ENCODE data around the gene PGBD1.

PGBD1 gene

GRCh38 chr6:28266962-28267694 lies 14.2 kb upstream of the PGBD1 start, which contains the start of gene ZSCAN26:
TSS of gene ZSCAN26 (plus strand) at chr6:28267143. CDS start at chr6:28271920, 4,777 bp downstream.
- TF ChIP-seq POLR2AphosphoS5 (IDR thresholded peaks at IDR 0.05; ENCODE audit: low read depth, low read length) (peak; percentile 83), PAX5 (IDR thresholded peaks at IDR 0.05; ENCODE audit: insufficient read depth, low read length, severe bottlenecking) (no peak), TAF1 (IDR thresholded peaks at IDR 0.05; ENCODE audit: low read depth, low read length) (peak; percentile 88), SPI1 (IDR thresholded peaks at IDR 0.05; ENCODE audit: low read depth, low read length) (no peak), POU2F2 (IDR thresholded peaks at IDR 0.05; ENCODE audit: low read depth, low read length) (no peak), POLR2A (IDR thresholded peaks at IDR 0.05; ENCODE audit: low read depth, low read length) (peak; percentile 78)
- FAIRE-seq (peak; percentile 47), DNase-seq (ENCODE audit: insufficient read length, low spot score) (peak; percentile 59)

GRCh38 chr6:28267695-28268059 lies 13.7 kb upstream of the PGBD1 start:
- TF ChIP-seq PAX5 (IDR thresholded peaks at IDR 0.05; ENCODE audit: insufficient read depth, low read length, severe bottlenecking) (no peak), SPI1 (IDR thresholded peaks at IDR 0.05; ENCODE audit: low read depth, low read length) (no peak), POU2F2 (IDR thresholded peaks at IDR 0.05; ENCODE audit: low read depth, low read length) (no peak), POLR2A (IDR thresholded peaks at IDR 0.05; ENCODE audit: low read depth, low read length) (no peak)

GRCh38 chr6:28269492-28269891 lies 11.9 kb upstream of the PGBD1 start:
- TF ChIP-seq TAF1 (IDR thresholded peaks at IDR 0.05; ENCODE audit: low read depth, low read length) (no peak), POU2F2 (IDR thresholded peaks at IDR 0.05; ENCODE audit: low read depth, low read length) (no peak), PAX5 (IDR thresholded peaks at IDR 0.05; ENCODE audit: insufficient read depth, low read length, severe bottlenecking) (no peak), POLR2AphosphoS5 (IDR thresholded peaks at IDR 0.05; ENCODE audit: low read depth, low read length) (no peak), SPI1 (IDR thresholded peaks at IDR 0.05; ENCODE audit: low read depth, low read length) (no peak), POLR2A (IDR thresholded peaks at IDR 0.05; ENCODE audit: low read depth, low read length) (no peak)
- DNase-seq (ENCODE audit: insufficient read length, low spot score): no peak
- FAIRE-seq: no peak

More at GRCh38 chr6:28267695-28268059, 13.7 kb upstream of the PGBD1 start:
- no peak for DNase-seq (ENCODE audit: insufficient read length, low spot score)
- no peak for FAIRE-seq

GRCh38 chr6:28274888-28275287 lies 6.5 kb upstream of the PGBD1 start:
- no peak for FAIRE-seq
- DNase-seq (ENCODE audit: insufficient read length, low spot score): no peak

GRCh38 chr6:28277746-28278145 lies 3.6 kb upstream of the PGBD1 start:
- TF ChIP-seq POLR2AphosphoS5 (IDR thresholded peaks at IDR 0.05; ENCODE audit: low read depth, low read length) (no peak), POU2F2 (IDR thresholded peaks at IDR 0.05; ENCODE audit: low read depth, low read length) (no peak), TAF1 (IDR thresholded peaks at IDR 0.05; ENCODE audit: low read depth, low read length) (no peak), PAX5 (IDR thresholded peaks at IDR 0.05; ENCODE audit: insufficient read depth, low read length, severe bottlenecking) (no peak), POLR2A (IDR thresholded peaks at IDR 0.05; ENCODE audit: low read depth, low read length) (no peak), SPI1 (IDR thresholded peaks at IDR 0.05; ENCODE audit: low read depth, low read length) (no peak)
- DNase-seq (ENCODE audit: insufficient read length, low spot score) (no peak), FAIRE-seq (no peak)

More at GRCh38 chr6:28274888-28275287, 6.5 kb upstream of the PGBD1 start:
- TF ChIP-seq PAX5 (IDR thresholded peaks at IDR 0.05; ENCODE audit: insufficient read depth, low read length, severe bottlenecking) (no peak), SPI1 (IDR thresholded peaks at IDR 0.05; ENCODE audit: low read depth, low read length) (no peak), POU2F2 (IDR thresholded peaks at IDR 0.05; ENCODE audit: low read depth, low read length) (no peak), TAF1 (IDR thresholded peaks at IDR 0.05; ENCODE audit: low read depth, low read length) (no peak), POLR2A (IDR thresholded peaks at IDR 0.05; ENCODE audit: low read depth, low read length) (no peak), POLR2AphosphoS5 (IDR thresholded peaks at IDR 0.05; ENCODE audit: low read depth, low read length) (no peak)

GRCh38 chr6:28280595-28281287 lies 631 bp upstream of the PGBD1 start:
- TF ChIP-seq POLR2AphosphoS5 (IDR thresholded peaks at IDR 0.05; ENCODE audit: low read depth, low read length) (no peak), SPI1 (IDR thresholded peaks at IDR 0.05; ENCODE audit: low read depth, low read length) (no peak), PAX5 (IDR thresholded peaks at IDR 0.05; ENCODE audit: insufficient read depth, low read length, severe bottlenecking) (no peak), POLR2A (IDR thresholded peaks at IDR 0.05; ENCODE audit: low read depth, low read length) (no peak)
- DNase-seq (ENCODE audit: insufficient read length, low spot score) (no peak), FAIRE-seq (no peak)

- FAIRE-seq: no peak
- no peak for TF ChIP-seq POLR2A (IDR thresholded peaks at IDR 0.05; ENCODE audit: low read depth, low read length)
- no peak for TF ChIP-seq POU2F2 (IDR thresholded peaks at IDR 0.05; ENCODE audit: low read depth, low read length)
- no peak for TF ChIP-seq POLR2AphosphoS5 (IDR thresholded peaks at IDR 0.05; ENCODE audit: low read depth, low read length)
- no peak for TF ChIP-seq PAX5 (IDR thresholded peaks at IDR 0.05; ENCODE audit: insufficient read depth, low read length, severe bottlenecking)
- TF ChIP-seq SPI1 (IDR thresholded peaks at IDR 0.05; ENCODE audit: low read depth, low read length): no peak
Observed at GRCh38 chr6:28282926-28283325, 1.6 kb downstream of the PGBD1 start.

DNA sequence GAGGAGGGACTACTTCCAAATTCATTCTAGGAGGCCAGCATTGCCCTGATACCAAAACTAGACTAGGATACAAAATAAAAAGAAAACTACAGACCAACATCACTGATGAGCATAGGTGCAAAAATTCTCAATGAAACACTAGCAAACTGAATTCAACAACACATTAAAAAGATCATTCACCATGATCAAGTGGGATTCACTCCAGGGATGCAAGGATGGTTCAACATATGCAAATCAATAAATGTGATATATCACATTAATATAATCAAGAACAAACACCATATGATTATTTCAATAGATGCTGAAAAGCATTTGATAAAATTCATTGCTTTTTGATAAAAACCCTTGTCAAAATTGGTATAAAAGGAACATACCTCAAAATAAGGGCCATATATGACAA lies 10.2 kb downstream of the PGBD1 start:
- FAIRE-seq (no peak), DNase-seq (ENCODE audit: insufficient read length, low spot score) (no peak)
- TF ChIP-seq POU2F2 (IDR thresholded peaks at IDR 0.05; ENCODE audit: low read depth, low read length) (no peak), POLR2AphosphoS5 (IDR thresholded peaks at IDR 0.05; ENCODE audit: low read depth, low read length) (no peak), PAX5 (IDR thresholded peaks at IDR 0.05; ENCODE audit: insufficient read depth, low read length, severe bottlenecking) (no peak), POLR2A (IDR thresholded peaks at IDR 0.05; ENCODE audit: low read depth, low read length) (no peak), TAF1 (IDR thresholded peaks at IDR 0.05; ENCODE audit: low read depth, low read length) (no peak), SPI1 (IDR thresholded peaks at IDR 0.05; ENCODE audit: low read depth, low read length) (no peak)

More at GRCh38 chr6:28282926-28283325, 1.6 kb downstream of the PGBD1 start:
- no peak for DNase-seq (ENCODE audit: insufficient read length, low spot score)

- TF ChIP-seq TAF1 (IDR thresholded peaks at IDR 0.05; ENCODE audit: low read depth, low read length): no peak
- TF ChIP-seq POLR2AphosphoS5 (IDR thresholded peaks at IDR 0.05; ENCODE audit: low read depth, low read length): no peak
- TF ChIP-seq SPI1 (IDR thresholded peaks at IDR 0.05; ENCODE audit: low read depth, low read length): no peak
- no peak for TF ChIP-seq POU2F2 (IDR thresholded peaks at IDR 0.05; ENCODE audit: low read depth, low read length)
- no peak for TF ChIP-seq POLR2A (IDR thresholded peaks at IDR 0.05; ENCODE audit: low read depth, low read length)
- TF ChIP-seq PAX5 (IDR thresholded peaks at IDR 0.05; ENCODE audit: insufficient read depth, low read length, severe bottlenecking): no peak
- FAIRE-seq: no peak
- DNase-seq (ENCODE audit: insufficient read length, low spot score): no peak
Observed at GRCh38 chr6:28295326-28295725, 14.0 kb downstream of the PGBD1 start.

All from GM12891 (cell line).